Stomach (tissue), 4 donors: Measurements from ENCODE around the gene AKNA.

Experiments used
- EP300 ChIP-seq: sonication (generic); formaldehyde crosslinking; IDR thresholded peaks from one replicate; pipeline ENCODE4 v1.6.1; 2017; ENCODE audit warnings: antibody characterized with exemption
- POLR2A ChIP-seq, 4 donors: fragments of 450-650 bp; IDR thresholded peaks; one replicate each; pipeline ENCODE4 v1.6.1; 2016; ENCODE audit warnings: antibody characterized with exemption in 4 of 4, control low read depth in 2 of 4, mild to moderate bottlenecking in 1 of 4, moderate library complexity in 1 of 4
- POLR2AphosphoS5 ChIP-seq, 3 donors: sonication (generic); formaldehyde crosslinking; IDR thresholded peaks; one replicate each; pipeline ENCODE4 v1.6.1; 2016; ENCODE audit warnings: antibody characterized with exemption in 3 of 3
- TF ChIP-seq, protein P1 (sequence below), 7 experiments: fragments of 450-650 bp in 4 of 7; fragments of 200-600 bp in 3 of 7; sonication (generic) in 3 of 7; IDR thresholded peaks; one replicate each; pipeline ENCODE4 v1.5.1; 2016 to 2019; ENCODE audit warnings: antibody characterized with exemption in 7 of 7, control low read depth in 2 of 7, mild to moderate bottlenecking in 1 of 7

DNA sequence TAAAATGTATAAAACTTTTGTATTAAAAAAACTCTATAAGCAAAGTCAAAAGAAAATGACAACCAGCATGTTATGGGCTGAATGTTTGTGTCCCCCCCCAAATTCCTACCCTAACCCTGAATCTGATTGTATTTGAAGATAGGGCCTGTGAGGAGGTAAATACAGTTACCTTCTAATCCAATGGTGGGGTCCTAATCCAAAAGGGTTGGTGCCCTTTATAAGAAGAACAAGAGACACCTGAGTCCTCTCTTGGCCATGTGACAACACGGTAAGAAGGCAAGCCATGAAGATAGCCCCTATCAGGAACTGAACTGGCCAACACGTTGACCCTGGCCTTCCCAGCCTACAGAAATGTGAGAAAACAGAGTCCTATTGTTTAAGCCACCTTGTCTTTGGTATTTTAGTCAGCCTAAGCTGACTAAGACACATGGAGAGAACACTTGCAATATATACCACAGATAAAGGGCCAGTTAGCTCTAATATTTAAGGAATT, 49.7 kb upstream of the AKNA start:
- TF ChIP-seq POLR2A (IDR thresholded peaks at IDR 0.05) (no peak), POLR2AphosphoS5 (IDR thresholded peaks at IDR 0.05) (no peak), EP300 (no peak)
- TF ChIP-seq, protein P1, sequence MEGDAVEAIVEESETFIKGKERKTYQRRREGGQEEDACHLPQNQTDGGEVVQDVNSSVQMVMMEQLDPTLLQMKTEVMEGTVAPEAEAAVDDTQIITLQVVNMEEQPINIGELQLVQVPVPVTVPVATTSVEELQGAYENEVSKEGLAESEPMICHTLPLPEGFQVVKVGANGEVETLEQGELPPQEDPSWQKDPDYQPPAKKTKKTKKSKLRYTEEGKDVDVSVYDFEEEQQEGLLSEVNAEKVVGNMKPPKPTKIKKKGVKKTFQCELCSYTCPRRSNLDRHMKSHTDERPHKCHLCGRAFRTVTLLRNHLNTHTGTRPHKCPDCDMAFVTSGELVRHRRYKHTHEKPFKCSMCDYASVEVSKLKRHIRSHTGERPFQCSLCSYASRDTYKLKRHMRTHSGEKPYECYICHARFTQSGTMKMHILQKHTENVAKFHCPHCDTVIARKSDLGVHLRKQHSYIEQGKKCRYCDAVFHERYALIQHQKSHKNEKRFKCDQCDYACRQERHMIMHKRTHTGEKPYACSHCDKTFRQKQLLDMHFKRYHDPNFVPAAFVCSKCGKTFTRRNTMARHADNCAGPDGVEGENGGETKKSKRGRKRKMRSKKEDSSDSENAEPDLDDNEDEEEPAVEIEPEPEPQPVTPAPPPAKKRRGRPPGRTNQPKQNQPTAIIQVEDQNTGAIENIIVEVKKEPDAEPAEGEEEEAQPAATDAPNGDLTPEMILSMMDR (IDR thresholded peaks at IDR 0.05): no peak
